RWPE2 (cell line): Measurements from ENCODE around the gene RIMS1.

Experiments
- ATAC-seq: fragments of 200-7000 bp; cut with Tn5 transposase; 3 replicates; pipeline ENCODE4 v1.9.1; 2021; ENCODE audit warnings: low read depth
- DNase-seq: peaks from one replicate; pipeline ENCODE4 v3.0.0-alpha.2; 2020; ENCODE audit warnings: low spot score
- H3K27ac ChIP-seq: fragments of 450-650 bp; 2 replicates; pipeline ENCODE4 v1.5.1; 2017; ENCODE audit warnings: mild to moderate bottlenecking; ENCODE audit not compliant: poor library complexity, severe bottlenecking
- H3K27me3 ChIP-seq: fragments of 250-450 bp; sonication (Bioruptor Pico); 2 replicates; pipeline ENCODE4 v1.5.1; 2021; ENCODE audit warnings: mild to moderate bottlenecking, moderate library complexity; ENCODE audit not compliant: insufficient read depth, poor library complexity, severe bottlenecking
- H3K36me3 ChIP-seq: fragments of 250-450 bp; sonication (Bioruptor Pico); 2 replicates; pipeline ENCODE4 v1.5.1; 2020; ENCODE audit warnings: low read depth, mild to moderate bottlenecking, moderate library complexity
- H3K4me1 ChIP-seq: fragments of 250-450 bp; sonication (Bioruptor Pico); 2 replicates; pipeline ENCODE4 v1.5.1; 2021; ENCODE audit warnings: mild to moderate bottlenecking, moderate library complexity; ENCODE audit not compliant: insufficient read depth, poor library complexity, severe bottlenecking
- H3K4me3 ChIP-seq: fragments of 250-450 bp; sonication (Bioruptor Pico); 2 replicates; pipeline ENCODE4 v1.5.1; 2021; ENCODE audit warnings: mild to moderate bottlenecking, moderate library complexity; ENCODE audit not compliant: severe bottlenecking
- H3K9me3 ChIP-seq: fragments of 250-450 bp; sonication (Bioruptor Pico); 2 replicates; pipeline ENCODE4 v1.5.1; 2021; ENCODE audit warnings: mild to moderate bottlenecking, moderate library complexity; ENCODE audit not compliant: severe bottlenecking
- TF ChIP-seq, protein P1 (sequence below): fragments of 450-650 bp; IDR thresholded peaks from one replicate; pipeline ENCODE4 v1.5.1; 2017; ENCODE audit warnings: mild to moderate bottlenecking, moderate library complexity; ENCODE audit not compliant: poor library complexity, severe bottlenecking

Gene RIMS1

DNA sequence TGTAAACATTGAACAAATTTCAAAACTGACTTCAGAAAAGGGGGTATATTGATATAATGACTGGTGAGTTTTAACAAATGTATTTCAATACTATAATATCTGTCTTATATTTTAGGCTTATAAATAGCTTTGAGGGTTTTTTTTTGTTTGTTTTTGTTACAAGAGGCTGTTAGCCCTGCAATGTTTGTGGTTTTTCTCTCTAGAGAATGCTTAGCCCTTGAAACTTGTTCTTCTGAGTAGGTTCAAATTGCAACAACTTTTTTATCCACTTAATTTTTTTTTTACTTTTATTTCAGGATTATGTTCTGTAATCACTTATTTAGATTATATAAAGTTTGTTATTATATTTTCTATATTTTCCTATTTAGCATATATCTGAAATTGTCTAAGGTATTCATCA lies 333.2 kb downstream of the RIMS1 start:
- TF ChIP-seq, protein P1, sequence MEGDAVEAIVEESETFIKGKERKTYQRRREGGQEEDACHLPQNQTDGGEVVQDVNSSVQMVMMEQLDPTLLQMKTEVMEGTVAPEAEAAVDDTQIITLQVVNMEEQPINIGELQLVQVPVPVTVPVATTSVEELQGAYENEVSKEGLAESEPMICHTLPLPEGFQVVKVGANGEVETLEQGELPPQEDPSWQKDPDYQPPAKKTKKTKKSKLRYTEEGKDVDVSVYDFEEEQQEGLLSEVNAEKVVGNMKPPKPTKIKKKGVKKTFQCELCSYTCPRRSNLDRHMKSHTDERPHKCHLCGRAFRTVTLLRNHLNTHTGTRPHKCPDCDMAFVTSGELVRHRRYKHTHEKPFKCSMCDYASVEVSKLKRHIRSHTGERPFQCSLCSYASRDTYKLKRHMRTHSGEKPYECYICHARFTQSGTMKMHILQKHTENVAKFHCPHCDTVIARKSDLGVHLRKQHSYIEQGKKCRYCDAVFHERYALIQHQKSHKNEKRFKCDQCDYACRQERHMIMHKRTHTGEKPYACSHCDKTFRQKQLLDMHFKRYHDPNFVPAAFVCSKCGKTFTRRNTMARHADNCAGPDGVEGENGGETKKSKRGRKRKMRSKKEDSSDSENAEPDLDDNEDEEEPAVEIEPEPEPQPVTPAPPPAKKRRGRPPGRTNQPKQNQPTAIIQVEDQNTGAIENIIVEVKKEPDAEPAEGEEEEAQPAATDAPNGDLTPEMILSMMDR, result no peak
- Histone ChIP-seq H3K4me1 (no peaks in the 10 kb centered on the region), H3K36me3 (no peaks in the 10 kb centered on the region), H3K27ac (no peak overlapping the region), H3K9me3 (no peaks in the 10 kb centered on the region), H3K27me3 (peaks cover 5% of the 10 kb centered on the region), H3K4me3 (no peak overlapping the region)
- no peak for ATAC-seq
- no peak for DNase-seq

DNA sequence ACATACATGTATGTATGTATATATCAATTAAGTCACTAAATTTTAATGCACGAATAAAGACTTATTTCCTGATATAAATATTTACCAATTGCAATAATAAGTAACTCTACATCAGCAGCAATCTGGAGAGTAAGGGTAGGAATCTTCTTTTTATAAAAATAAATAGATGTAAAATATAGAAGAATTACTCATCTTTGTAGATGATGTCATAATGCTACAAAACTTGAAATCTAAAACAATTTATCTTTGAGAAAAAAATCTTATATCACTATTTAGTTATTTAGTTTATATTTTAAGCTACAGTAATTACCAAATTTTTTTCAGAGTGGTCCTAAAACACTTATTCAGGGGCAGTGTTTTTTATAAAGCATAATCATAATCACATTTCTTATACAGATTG lies 351.7 kb downstream of the RIMS1 start:
- no peak overlapping the region for H3K4me3 ChIP-seq
- ATAC-seq (no peak), DNase-seq (no peak)
- H3K27ac ChIP-seq, result no peak overlapping the region
- TF ChIP-seq, protein P1, result no peak
- no peaks in the 10 kb centered on the region for H3K36me3 ChIP-seq
- H3K27me3 ChIP-seq, result peaks cover 3% of the 10 kb centered on the region
- H3K4me1 ChIP-seq, result no peaks in the 10 kb centered on the region
- no peaks in the 10 kb centered on the region for H3K9me3 ChIP-seq

DNA sequence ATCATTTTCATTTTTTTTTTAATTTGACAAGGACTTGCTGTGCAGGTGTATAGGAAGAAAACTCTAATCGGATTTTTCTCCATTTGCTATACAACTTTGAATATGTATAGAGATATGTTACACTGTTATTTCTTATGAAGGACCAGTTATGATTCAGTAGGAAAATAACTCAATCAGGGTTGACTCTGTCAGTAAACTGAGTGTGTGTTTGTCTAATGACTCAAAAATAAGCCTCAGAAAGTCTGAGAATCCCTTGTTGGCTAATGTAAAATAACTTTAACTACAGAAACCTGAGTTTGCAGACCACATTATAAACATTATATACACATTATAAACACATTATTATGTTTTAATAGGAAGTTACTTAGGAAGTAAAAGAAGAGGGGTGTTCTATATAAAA lies 352.6 kb downstream of the RIMS1 start:
- DNase-seq (no peak), ATAC-seq (no peak)
- no peak overlapping the region for H3K4me3 ChIP-seq
- H3K36me3 ChIP-seq, result no peaks in the 10 kb centered on the region
- no peaks in the 10 kb centered on the region for H3K9me3 ChIP-seq
- H3K4me1 ChIP-seq, result no peaks in the 10 kb centered on the region
- no peak overlapping the region for H3K27ac ChIP-seq
- peaks cover 3% of the 10 kb centered on the region for H3K27me3 ChIP-seq
- TF ChIP-seq, protein P1, result no peak

DNA sequence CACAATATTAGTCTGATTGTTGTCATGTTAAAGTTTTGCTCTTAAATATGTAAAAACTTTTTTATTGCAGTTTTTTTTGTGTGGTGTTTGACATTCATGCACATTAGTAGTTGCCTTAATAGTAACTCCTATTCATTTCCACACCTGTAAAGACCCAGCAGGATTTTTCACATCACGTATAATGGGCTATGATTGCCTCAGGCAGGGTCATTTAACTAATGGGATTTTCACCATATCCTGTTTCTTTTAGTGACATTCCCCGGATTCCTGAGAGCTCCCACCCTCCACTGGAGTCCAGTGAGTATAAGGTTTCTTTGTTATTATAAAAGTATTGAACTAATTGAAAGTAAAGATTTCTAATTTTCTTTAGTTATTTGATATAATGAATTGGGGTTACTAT lies 359.2 kb downstream of the RIMS1 start:
- TF ChIP-seq, protein P1, result no peak
- H3K27me3 ChIP-seq, result no peaks in the 10 kb centered on the region
- no peaks in the 10 kb centered on the region for H3K36me3 ChIP-seq
- ATAC-seq, result peak; percentile 53; the same call in 1 of the 3 replicates
- no peak for DNase-seq
- no peak overlapping the region for H3K4me3 ChIP-seq
- peaks cover 3% of the 10 kb centered on the region for H3K4me1 ChIP-seq
- no peak overlapping the region for H3K27ac ChIP-seq
- H3K9me3 ChIP-seq, result no peaks in the 10 kb centered on the region

DNA sequence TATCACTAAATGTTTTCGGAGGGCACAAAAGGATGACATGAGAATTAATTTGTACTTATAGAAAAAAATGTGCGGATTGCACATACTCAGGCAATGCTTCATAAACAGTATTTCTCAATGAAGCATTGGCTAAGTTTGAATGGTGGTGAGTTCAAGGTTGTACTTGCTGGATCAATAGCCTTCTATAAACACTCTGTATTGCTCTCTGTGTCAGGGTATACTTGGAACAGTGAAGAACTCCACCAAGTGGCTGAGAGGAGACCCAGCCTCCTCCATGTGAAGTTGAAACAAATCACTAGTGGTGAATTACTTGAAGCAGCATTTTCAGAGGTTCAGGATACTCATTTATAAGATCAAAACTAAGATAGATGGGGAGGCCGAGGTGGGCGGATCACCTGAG lies 360.6 kb downstream of the RIMS1 start:
- no peaks in the 10 kb centered on the region for H3K9me3 ChIP-seq
- H3K27me3 ChIP-seq, result no peaks in the 10 kb centered on the region
- peak; percentile 40; the same call in 1 of the 3 replicates for ATAC-seq
- TF ChIP-seq, protein P1, result no peak
- H3K27ac ChIP-seq, result no peak overlapping the region
- no peaks in the 10 kb centered on the region for H3K36me3 ChIP-seq
- peaks cover 3% of the 10 kb centered on the region for H3K4me1 ChIP-seq
- DNase-seq, result no peak
- no peak overlapping the region for H3K4me3 ChIP-seq
